ENCODE measurements around the gene CAMK2D.

CAMK2D gene

DNA sequence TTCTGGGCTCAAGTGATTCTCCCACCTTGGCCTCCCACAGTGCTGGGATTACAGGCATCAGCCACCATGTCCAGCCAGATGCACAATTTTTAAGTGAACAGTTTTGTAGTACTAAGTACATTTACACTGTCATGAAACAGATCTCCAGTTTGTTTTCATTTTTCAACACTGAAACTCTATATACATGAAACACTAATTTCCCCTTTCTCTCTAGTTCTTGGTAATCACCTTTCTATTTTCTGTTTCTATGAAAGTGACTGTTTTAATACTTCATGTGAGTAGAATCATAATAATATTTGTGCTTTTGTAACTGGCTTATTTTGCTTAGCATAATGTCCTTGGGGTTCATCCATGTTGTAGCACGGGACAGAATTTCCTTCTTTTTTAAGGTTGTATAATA, 237.4 kb downstream of the CAMK2D start:
- Mint-ChIP-seq H3K36me3 (peaks cover 39% of the 10 kb centered on the region), H3K4me1 (peaks cover 6% of the 10 kb centered on the region), H3K9me3 (no peaks in the 10 kb centered on the region), H3K27ac (no peak overlapping the region), H3K4me3 (no peak overlapping the region), H3K27me3 (no peaks in the 10 kb centered on the region)
- no peak for ATAC-seq

DNA sequence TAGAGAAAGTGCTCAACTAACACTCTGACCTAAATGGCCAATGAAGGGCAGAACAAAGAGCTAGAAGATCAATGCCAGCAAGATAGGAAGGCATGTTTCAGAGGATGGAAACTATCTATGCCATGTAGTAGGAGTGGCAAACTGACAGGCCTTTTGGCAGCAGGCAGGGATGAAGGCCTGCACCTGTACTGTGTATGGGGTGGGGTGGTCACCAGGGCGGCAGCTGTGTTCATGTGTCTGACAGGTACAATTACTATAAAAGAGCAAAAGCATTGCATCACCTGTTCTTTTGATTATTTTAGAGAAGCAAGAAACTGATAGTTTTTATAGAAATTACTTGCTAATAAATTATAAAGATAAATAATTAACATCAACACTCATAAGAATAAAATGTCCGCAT, 239.1 kb downstream of the CAMK2D start:
- H3K4me1 Mint-ChIP-seq, result peaks cover 6% of the 10 kb centered on the region
- no peaks in the 10 kb centered on the region for H3K9me3 Mint-ChIP-seq
- H3K36me3 Mint-ChIP-seq, result peaks cover 49% of the 10 kb centered on the region
- H3K27ac Mint-ChIP-seq, result no peak overlapping the region
- no peaks in the 10 kb centered on the region for H3K27me3 Mint-ChIP-seq
- ATAC-seq, result no peak
- H3K4me3 Mint-ChIP-seq, result no peak overlapping the region

DNA sequence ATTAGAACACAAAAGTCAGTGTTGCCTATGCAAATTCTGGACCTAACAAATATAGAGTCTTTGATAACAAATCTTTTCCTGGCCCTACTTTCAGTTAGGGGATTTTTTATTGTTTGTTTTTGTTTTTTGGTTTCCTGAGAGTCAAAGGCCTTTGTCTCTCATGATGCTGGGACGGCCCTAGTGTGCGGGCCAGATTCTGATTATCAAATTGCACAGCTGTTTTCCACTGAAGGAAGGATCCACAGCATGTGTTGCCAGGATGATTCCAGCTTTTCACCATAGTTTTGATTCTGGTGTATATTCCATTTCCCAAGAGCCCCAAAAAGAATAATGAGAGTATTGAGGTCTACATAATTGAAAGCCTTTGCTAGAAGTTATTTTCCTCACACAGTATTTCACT, 248.2 kb downstream of the CAMK2D start:
- ATAC-seq, result no peak
- H3K9me3 Mint-ChIP-seq, result no peaks in the 10 kb centered on the region
- no peaks in the 10 kb centered on the region for H3K4me1 Mint-ChIP-seq
- H3K4me3 Mint-ChIP-seq, result no peak overlapping the region
- peaks cover 50% of the 10 kb centered on the region for H3K36me3 Mint-ChIP-seq
- H3K27ac Mint-ChIP-seq, result no peak overlapping the region
- H3K27me3 Mint-ChIP-seq, result no peaks in the 10 kb centered on the region

DNA sequence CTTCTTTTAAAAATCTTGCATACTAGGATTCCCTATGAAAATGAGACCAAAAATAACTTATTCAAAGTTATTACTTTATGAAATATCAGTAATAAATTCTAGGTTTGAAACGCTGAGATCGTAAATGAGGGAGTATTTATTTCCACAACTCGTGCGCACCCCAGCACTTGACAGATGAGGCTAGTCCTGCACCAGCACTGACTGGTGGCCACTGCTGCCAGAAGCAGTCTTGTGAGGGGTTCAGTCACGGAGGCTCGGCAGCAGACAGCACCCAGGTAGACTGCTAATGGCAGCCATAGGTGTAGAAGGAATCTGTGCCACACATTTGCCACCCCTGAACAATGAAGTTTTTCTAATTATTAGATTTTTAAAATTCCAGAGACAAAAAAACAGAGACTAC, 248.7 kb downstream of the CAMK2D start:
- no peaks in the 10 kb centered on the region for H3K9me3 Mint-ChIP-seq
- no peaks in the 10 kb centered on the region for H3K4me1 Mint-ChIP-seq
- H3K36me3 Mint-ChIP-seq, result peaks cover 50% of the 10 kb centered on the region
- no peak overlapping the region for H3K4me3 Mint-ChIP-seq
- no peaks in the 10 kb centered on the region for H3K27me3 Mint-ChIP-seq
- H3K27ac Mint-ChIP-seq, result no peak overlapping the region
- no peak for ATAC-seq

DNA sequence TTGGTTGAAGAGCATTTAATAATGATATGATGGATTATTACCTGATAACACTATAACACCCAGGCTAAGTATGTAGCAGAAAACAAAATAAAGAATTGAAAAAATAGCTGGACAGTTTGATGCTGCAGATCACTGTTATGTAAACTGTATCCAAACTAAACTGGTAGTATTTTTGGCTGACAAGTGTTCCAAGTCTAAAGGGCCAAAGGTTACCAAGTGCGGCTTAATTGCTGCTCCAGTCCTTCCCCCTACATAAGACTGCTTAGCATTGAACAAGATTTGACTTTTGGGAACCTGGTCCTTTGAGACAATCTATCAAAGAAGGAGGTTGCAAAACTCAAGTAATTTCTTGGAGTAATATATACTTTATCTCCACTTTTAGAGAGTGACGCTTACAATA, 249.6 kb downstream of the CAMK2D start:
- Mint-ChIP-seq H3K36me3 (peaks cover 49% of the 10 kb centered on the region), H3K4me1 (no peaks in the 10 kb centered on the region), H3K9me3 (no peaks in the 10 kb centered on the region), H3K4me3 (no peak overlapping the region), H3K27me3 (no peaks in the 10 kb centered on the region), H3K27ac (no peak overlapping the region)
- no peak for ATAC-seq

DNA sequence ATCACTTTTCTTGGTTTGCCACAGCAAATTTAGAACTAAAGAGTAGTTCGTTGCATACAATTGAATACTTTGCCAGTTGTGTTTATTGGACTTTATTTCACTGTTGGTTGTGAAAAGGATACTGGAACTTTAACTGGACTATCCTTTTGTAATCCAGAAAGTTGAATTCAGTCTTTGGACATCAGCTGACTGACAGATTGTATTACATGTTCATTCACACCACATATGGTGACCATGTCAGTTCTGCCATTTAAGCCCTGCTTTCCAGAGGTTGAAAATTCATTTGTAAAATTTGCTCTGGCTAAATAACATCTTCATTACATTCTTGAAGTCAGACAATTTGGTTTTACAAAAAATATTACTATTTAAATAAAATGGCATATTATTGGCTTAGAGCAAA, 251.7 kb downstream of the CAMK2D start:
- no peak for ATAC-seq
- no peak overlapping the region for H3K4me3 Mint-ChIP-seq
- no peaks in the 10 kb centered on the region for H3K9me3 Mint-ChIP-seq
- H3K27me3 Mint-ChIP-seq, result no peaks in the 10 kb centered on the region
- H3K4me1 Mint-ChIP-seq, result no peaks in the 10 kb centered on the region
- peaks cover 56% of the 10 kb centered on the region for H3K36me3 Mint-ChIP-seq
- no peak overlapping the region for H3K27ac Mint-ChIP-seq

DNA sequence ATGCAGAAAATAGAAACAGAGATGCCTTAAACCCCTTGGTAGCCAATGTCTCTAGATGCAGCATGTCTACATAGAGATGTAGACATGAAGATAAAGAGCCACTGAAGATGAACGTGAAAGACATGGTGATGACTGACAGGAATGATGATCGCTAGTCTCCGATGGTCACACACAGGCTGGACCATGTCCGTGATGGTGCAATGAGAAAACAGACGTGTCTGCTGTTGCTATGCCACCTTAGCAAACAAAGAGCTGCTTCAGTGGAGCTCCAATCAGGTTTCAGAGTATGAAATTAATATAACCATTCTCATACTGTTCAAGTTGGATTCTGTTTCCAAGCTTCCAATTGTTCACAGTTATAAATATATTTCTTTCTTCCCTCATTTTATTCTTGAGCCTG, 256.5 kb downstream of the CAMK2D start:
- Mint-ChIP-seq H3K9me3 (no peaks in the 10 kb centered on the region), H3K27ac (no peak overlapping the region), H3K4me3 (no peak overlapping the region), H3K36me3 (peaks cover 42% of the 10 kb centered on the region), H3K4me1 (no peaks in the 10 kb centered on the region), H3K27me3 (no peaks in the 10 kb centered on the region)
- ATAC-seq, result no peak

DNA sequence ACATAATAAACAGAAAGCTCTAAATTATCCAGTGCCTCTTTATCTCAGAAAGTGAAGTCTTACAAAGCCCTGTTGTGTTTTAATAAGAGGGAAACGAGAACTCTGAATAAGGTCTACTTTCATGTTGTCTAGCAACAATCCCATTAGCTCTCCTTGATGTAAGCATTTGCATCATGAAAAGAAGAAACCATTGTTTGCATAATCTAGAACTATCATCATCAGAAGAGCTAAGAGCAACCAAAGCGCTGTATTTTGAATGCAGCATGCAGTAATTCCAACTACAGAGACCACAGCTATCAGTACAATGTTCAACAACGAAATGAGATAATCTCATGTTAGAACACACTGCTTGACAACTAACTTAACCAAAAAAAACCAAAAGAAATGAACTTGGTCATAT, 257.1 kb downstream of the CAMK2D start:
- ATAC-seq, result no peak
- Mint-ChIP-seq H3K9me3 (no peaks in the 10 kb centered on the region), H3K27me3 (no peaks in the 10 kb centered on the region), H3K4me3 (no peak overlapping the region), H3K27ac (no peak overlapping the region), H3K36me3 (peaks cover 47% of the 10 kb centered on the region), H3K4me1 (no peaks in the 10 kb centered on the region)

DNA sequence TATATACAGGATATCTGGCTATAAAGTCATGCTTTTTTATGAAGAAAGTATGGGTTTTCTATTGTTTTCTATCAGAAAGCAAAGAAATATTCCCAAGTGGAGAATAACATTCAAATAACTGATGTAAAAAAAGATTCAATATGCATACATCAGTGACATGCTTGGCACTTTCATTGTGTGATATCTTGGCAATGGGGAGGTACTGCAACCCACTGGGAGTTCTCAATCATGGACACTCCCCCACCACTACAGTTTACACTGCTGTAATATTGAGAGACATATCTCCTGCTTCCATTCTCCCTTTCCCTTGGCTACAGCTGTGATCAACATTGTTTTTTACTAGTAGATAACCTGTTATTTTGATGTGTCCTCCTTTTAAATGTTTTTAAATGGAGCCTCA, 257.8 kb downstream of the CAMK2D start:
- Mint-ChIP-seq H3K36me3 (peaks cover 42% of the 10 kb centered on the region), H3K27me3 (no peaks in the 10 kb centered on the region), H3K9me3 (no peaks in the 10 kb centered on the region), H3K27ac (no peak overlapping the region), H3K4me1 (no peaks in the 10 kb centered on the region), H3K4me3 (no peak overlapping the region)
- no peak for ATAC-seq

DNA sequence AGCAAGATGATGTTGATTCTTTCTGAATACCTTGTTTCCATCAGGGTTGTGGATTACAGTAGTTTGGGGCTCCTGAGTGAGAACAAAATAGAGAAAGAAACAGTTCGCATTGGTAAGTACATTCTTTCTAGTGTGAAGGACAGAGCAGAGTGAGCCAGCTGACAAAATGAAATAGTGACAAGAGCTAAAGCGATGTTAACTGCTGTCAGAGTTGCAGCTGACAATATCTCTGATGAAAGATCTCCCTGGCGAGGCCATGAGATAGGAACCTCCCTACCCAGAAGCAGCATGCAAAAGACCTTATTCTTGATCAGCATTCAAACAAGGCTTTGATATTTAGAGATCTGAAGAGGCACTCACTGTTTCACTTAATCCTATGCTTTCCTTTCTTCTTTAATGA, 258.6 kb downstream of the CAMK2D start:
- no peaks in the 10 kb centered on the region for H3K27me3 Mint-ChIP-seq
- H3K36me3 Mint-ChIP-seq, result peaks cover 37% of the 10 kb centered on the region
- H3K4me3 Mint-ChIP-seq, result no peak overlapping the region
- no peaks in the 10 kb centered on the region for H3K4me1 Mint-ChIP-seq
- H3K27ac Mint-ChIP-seq, result no peak overlapping the region
- no peaks in the 10 kb centered on the region for H3K9me3 Mint-ChIP-seq
- no peak for ATAC-seq

DNA sequence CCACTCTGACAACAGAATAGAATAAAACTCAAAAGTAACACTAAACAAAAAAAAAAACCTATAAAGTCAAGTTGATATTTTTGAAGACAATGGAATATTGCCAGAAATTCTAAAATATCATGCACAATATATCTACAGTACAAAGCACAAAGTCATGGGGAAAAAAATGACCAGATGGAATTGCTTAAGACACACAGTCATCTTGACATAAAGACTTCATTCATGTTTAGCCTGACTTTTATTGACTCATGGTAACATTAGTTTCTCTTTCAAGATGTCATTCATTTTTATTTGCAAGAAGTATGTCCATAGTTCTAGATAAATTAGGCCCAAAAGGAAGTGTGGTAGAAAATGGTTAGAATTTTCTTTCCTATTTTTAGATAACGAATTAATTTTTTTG, 259.1 kb downstream of the CAMK2D start:
- no peak overlapping the region for H3K4me3 Mint-ChIP-seq
- no peak for ATAC-seq
- H3K27me3 Mint-ChIP-seq, result no peaks in the 10 kb centered on the region
- no peaks in the 10 kb centered on the region for H3K9me3 Mint-ChIP-seq
- no peaks in the 10 kb centered on the region for H3K4me1 Mint-ChIP-seq
- no peak overlapping the region for H3K27ac Mint-ChIP-seq
- H3K36me3 Mint-ChIP-seq, result peaks cover 40% of the 10 kb centered on the region

DNA sequence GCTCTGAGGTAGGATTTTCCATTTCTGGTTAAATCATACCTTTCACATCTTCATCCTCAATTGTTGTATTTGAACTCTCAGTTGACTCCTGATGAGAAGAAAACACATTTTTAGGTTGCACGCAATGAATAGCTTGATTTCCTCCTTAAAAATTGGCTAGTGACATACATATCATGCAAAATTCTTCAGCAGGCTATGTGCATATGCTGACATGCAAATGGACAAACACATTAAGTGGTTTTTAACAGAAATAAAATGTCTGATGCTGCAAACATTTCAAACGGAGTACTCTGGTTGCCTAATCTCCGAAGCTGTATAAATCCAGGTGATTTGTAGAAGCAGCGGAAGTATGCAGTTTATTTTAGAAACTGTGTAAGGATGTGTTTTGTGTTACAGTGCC, 261.1 kb downstream of the CAMK2D start:
- Mint-ChIP-seq H3K27me3 (no peaks in the 10 kb centered on the region), H3K27ac (no peak overlapping the region), H3K4me1 (no peaks in the 10 kb centered on the region), H3K36me3 (peaks cover 56% of the 10 kb centered on the region), H3K4me3 (no peak overlapping the region), H3K9me3 (no peaks in the 10 kb centered on the region)
- ATAC-seq, result no peak

DNA sequence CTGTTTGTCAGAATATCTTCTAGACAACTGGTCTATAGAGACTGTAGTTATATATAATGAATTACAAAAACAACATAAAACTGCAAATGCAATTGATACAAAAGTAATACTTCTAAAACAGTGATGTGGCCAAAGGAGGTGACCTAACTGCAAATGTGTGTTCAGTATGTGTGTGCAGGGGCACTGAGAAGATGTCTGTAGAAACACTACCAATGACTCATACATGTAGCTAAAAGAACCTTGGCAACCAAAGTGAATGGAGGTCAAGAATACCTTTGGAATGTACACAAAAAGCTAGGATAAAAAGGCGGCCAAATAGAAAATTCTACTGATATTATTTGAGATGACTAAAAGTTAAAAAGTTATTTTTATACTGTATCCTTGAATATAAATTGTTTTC, 261.8 kb downstream of the CAMK2D start:
- no peak overlapping the region for H3K27ac Mint-ChIP-seq
- no peaks in the 10 kb centered on the region for H3K27me3 Mint-ChIP-seq
- H3K4me1 Mint-ChIP-seq, result no peaks in the 10 kb centered on the region
- no peaks in the 10 kb centered on the region for H3K9me3 Mint-ChIP-seq
- peaks cover 56% of the 10 kb centered on the region for H3K36me3 Mint-ChIP-seq
- ATAC-seq, result no peak
- no peak overlapping the region for H3K4me3 Mint-ChIP-seq

DNA sequence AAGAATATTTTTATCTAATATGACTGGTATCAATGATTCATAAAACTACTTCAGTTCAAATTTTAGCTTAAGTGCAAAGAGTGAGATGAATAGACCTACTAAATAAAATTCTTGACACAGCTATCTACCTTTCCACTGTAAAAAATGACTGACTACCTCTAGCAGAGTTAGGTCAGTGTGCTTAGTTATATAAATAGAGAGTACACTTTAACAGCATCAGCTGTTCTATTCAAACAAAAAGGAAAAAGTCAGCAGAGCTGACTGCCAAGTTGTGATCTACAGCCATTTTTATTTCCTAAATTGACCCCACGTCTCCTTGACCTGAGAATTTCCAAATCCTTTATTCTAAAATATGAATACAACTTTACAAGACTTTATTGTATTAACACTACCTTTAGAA, 262.4 kb downstream of the CAMK2D start:
- Mint-ChIP-seq H3K27ac (no peak overlapping the region), H3K36me3 (peaks cover 55% of the 10 kb centered on the region), H3K4me3 (no peak overlapping the region), H3K4me1 (no peaks in the 10 kb centered on the region), H3K9me3 (no peaks in the 10 kb centered on the region), H3K27me3 (no peaks in the 10 kb centered on the region)
- no peak for ATAC-seq

DNA sequence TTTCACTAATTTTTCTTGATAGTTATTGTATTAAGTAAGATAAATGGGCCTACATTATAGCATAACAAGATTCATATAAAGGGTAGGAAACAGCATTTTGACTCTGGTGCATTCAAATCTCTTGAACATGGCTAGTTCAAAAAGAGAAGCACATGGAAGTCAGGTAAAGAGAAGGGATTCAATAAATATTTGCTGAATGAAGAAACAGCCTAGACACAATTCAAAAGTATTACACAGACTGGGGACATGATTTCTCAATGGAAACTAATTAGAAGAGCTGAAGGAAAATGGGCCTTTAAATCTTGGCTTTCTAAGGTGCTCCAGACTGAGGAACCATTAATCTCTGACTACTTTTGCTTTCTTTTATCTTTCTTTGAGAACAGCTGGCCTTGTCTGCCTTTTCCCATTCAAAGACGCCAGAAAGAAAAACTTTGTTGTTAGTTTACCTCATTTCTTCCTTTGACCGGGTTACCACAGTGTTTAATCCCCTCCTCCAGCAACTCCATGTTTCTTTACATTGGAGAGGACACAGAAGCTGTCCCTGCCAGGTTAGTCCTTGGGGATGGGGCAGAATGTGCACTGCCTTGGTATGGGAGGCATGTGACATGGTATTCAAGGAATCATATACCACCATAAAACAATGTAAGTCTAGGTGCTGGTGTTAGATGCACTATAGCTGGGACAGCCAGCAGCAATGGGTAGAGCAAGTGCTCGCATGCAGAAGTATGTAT, 264.2 kb downstream of the CAMK2D start:
- ATAC-seq, result no peak
- no peak overlapping the region for H3K27ac Mint-ChIP-seq
- H3K36me3 Mint-ChIP-seq, result peaks cover 47% of the 10 kb centered on the region
- no peaks in the 10 kb centered on the region for H3K9me3 Mint-ChIP-seq
- H3K4me1 Mint-ChIP-seq, result no peaks in the 10 kb centered on the region
- H3K27me3 Mint-ChIP-seq, result no peaks in the 10 kb centered on the region
- H3K4me3 Mint-ChIP-seq, result no peak overlapping the region

DNA sequence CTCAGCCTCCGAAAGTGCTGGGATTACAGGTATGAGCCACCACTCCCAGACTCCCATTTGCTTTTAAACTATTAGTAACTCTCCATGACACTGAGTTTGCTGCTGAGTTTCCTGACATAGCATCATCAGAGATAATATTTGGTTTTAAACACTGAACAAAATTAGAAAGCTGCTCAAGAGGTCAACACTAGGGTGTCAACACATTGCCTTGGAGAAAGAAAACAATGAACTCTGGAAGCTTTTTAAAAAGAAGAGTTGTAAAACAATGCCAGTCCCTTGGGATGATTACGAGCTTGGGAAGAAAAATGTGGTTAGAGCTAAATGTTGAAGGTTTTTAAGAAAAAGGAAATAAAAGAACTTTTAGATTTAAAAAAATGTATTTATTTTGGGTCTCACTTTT, 264.8 kb downstream of the CAMK2D start:
- Mint-ChIP-seq H3K27ac (no peak overlapping the region), H3K36me3 (peaks cover 43% of the 10 kb centered on the region), H3K27me3 (no peaks in the 10 kb centered on the region), H3K4me3 (no peak overlapping the region), H3K4me1 (no peaks in the 10 kb centered on the region), H3K9me3 (no peaks in the 10 kb centered on the region)
- ATAC-seq, result no peak

DNA sequence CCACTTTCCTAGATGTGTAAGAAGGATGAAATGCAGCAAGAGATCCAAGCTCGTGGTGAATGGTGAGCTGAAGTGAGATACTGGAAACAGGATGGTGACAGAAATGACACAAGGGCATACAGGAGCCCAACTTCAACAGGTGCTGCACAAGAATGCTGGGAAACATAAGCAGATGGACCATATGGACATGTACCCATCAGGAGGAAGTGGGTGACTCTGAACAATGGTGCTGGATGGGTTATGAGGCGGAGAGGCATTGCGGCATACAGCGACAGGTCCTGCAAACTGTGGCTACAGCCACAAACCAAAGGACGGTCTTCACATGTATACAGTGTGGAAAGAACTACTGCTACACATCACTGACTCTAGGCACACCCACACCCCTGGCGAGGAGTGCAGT, 265.7 kb downstream of the CAMK2D start:
- Mint-ChIP-seq H3K36me3 (peaks cover 43% of the 10 kb centered on the region), H3K27me3 (no peaks in the 10 kb centered on the region), H3K27ac (no peak overlapping the region), H3K4me3 (no peak overlapping the region), H3K4me1 (no peaks in the 10 kb centered on the region), H3K9me3 (no peaks in the 10 kb centered on the region)
- ATAC-seq, result no peak

Measured in stimulated activated memory B cell treated with anti-CD40 and anti-IgM and Interleukin-4, amounts not matched to agents 10 μg/mL and 1 μg/mL and 100 μg/mL, for 72 hours (primary cell).